DOHH2 (cell line): ENCODE results near the gene EMID1.

Experiments
- H3F3A ChIP-seq: fragments of 200-600 bp; sonication (generic), shearing (Covaris generic); 2 replicates; pipeline ENCODE4 v1.6.0; 2016; ENCODE audit warnings: antibody characterized with exemption, mild to moderate bottlenecking; ENCODE audit not compliant: control insufficient read depth, insufficient read depth
- H3K27ac ChIP-seq: fragments of 200-600 bp; sonication (generic); 2 replicates; pipeline ENCODE4 v1.5.1; 2014; ENCODE audit warnings: low read depth, mild to moderate bottlenecking, low read length, moderate library complexity
- H3K27me3 ChIP-seq: fragments of 200-600 bp; sonication (generic); 2 replicates; pipeline ENCODE4 v1.6.1; 2014; ENCODE audit warnings: mild to moderate bottlenecking, low read length, mixed read lengths; ENCODE audit not compliant: control insufficient read depth
- H3K36me3 ChIP-seq: fragments of 200-600 bp; sonication (generic); 2 replicates; pipeline ENCODE4 v1.6.1; 2014; ENCODE audit warnings: mild to moderate bottlenecking, low read length, moderate library complexity, mixed read lengths; ENCODE audit not compliant: control insufficient read depth
- H3K4me1 ChIP-seq: fragments of 200-600 bp; sonication (generic); 2 replicates; pipeline ENCODE4 v1.6.1; 2014; ENCODE audit warnings: mild to moderate bottlenecking, low read length, mixed read lengths; ENCODE audit not compliant: control insufficient read depth
- H3K4me2 ChIP-seq: fragments of 200-600 bp; sonication (generic); 2 replicates; pipeline ENCODE4 v1.6.0; 2014; ENCODE audit warnings: mild to moderate bottlenecking, low read length, moderate library complexity
- H3K4me3 ChIP-seq: fragments of 200-600 bp; sonication (generic); 2 replicates; pipeline ENCODE4 v1.5.1; 2014; ENCODE audit warnings: mild to moderate bottlenecking, low read length, mixed read lengths
- H3K79me2 ChIP-seq: fragments of 200-600 bp; sonication (generic); 2 replicates; pipeline ENCODE4 v1.6.1; 2014; ENCODE audit warnings: mild to moderate bottlenecking, low read length, mixed read lengths; ENCODE audit not compliant: control insufficient read depth
- H3K9me2 ChIP-seq: fragments of 200-600 bp; sonication (generic); replicated peaks from 2 replicates; pipeline ENCODE4 v1.6.1; 2014; ENCODE audit warnings: mild to moderate bottlenecking, low read length, mixed read lengths; ENCODE audit not compliant: control insufficient read depth
- H3K9me3 ChIP-seq: fragments of 200-600 bp; sonication (generic); 2 replicates; pipeline ENCODE4 v1.6.1; 2014; ENCODE audit warnings: antibody characterized with exemption, low read length, mixed read lengths; ENCODE audit not compliant: control insufficient read depth, insufficient read depth
- H4K20me1 ChIP-seq: fragments of 200-600 bp; sonication (generic); 2 replicates; pipeline ENCODE4 v1.6.0; 2014; ENCODE audit warnings: low read depth, mild to moderate bottlenecking, antibody characterized with exemption, low read length, moderate library complexity; ENCODE audit not compliant: control insufficient read depth, insufficient read depth
- CTCF ChIP-seq: fragments of 200-600 bp; sonication (generic); IDR thresholded peaks from one replicate; pipeline ENCODE4 v1.5.1; 2014; ENCODE audit warnings: antibody characterized with exemption, mild to moderate bottlenecking, low read depth, low read length; ENCODE audit not compliant: poor library complexity, severe bottlenecking
- EZH2phosphoT487 ChIP-seq: fragments of 200-600 bp; sonication (generic); IDR thresholded peaks from 2 replicates; pipeline ENCODE4 v1.6.1; 2017; ENCODE audit warnings: borderline replicate concordance, mild to moderate bottlenecking, antibody characterized with exemption, low read length, moderate library complexity, mixed read lengths

Gene EMID1

GRCh38 chr22:29266564-29267461, 61.1 kb downstream of the EMID1 start:
- H3K79me2 ChIP-seq, result peaks cover 62% of the 10 kb centered on the region
- H3K36me3 ChIP-seq, result peaks cover 73% of the 10 kb centered on the region
- no peaks in the 10 kb centered on the region for H3F3A ChIP-seq
- no peaks in the 10 kb centered on the region for H3K9me3 ChIP-seq
- no peaks in the 10 kb centered on the region for H3K27me3 ChIP-seq
- peak overlapping the region; percentile 93 for H3K4me3 ChIP-seq
- peaks cover 29% of the 10 kb centered on the region for H4K20me1 ChIP-seq
- H3K9me2 ChIP-seq, result no peaks in the 10 kb centered on the region
- H3K4me2 ChIP-seq, result peak overlapping the region; percentile 98
- peaks cover 32% of the 10 kb centered on the region for H3K4me1 ChIP-seq
- peak overlapping the region; percentile 84 for H3K27ac ChIP-seq
- TF ChIP-seq CTCF (no peak), EZH2phosphoT487 (no peak)

GRCh38 chr22:29267462-29267857, 61.8 kb downstream of the EMID1 start:
- Histone ChIP-seq H3K9me2 (no peaks in the 10 kb centered on the region), H3K9me3 (no peaks in the 10 kb centered on the region), H3K36me3 (peaks cover 80% of the 10 kb centered on the region), H3K4me3 (peak overlapping the region; percentile 93), H3K4me1 (peaks cover 35% of the 10 kb centered on the region), H3K79me2 (peaks cover 68% of the 10 kb centered on the region), H3K27ac (peak overlapping the region; percentile 84), H3K27me3 (no peaks in the 10 kb centered on the region), H3F3A (no peaks in the 10 kb centered on the region), H3K4me2 (peak overlapping the region; percentile 98), H4K20me1 (peaks cover 35% of the 10 kb centered on the region)
- TF ChIP-seq CTCF (no peak), EZH2phosphoT487 (no peak)

- H3K36me3 ChIP-seq, result peaks cover 85% of the 10 kb centered on the region
- H3K4me2 ChIP-seq, result peak within 1 kb of the TSS; percentile 98
- H4K20me1 ChIP-seq, result peaks cover 41% of the 10 kb centered on the region
- H3K9me3 ChIP-seq, result no peaks in the 10 kb centered on the region
- peaks cover 73% of the 10 kb centered on the region for H3K79me2 ChIP-seq
- peaks cover 37% of the 10 kb centered on the region for H3K4me1 ChIP-seq
- H3F3A ChIP-seq, result 0 out of 2 replicates have a peak, but pooled peaks cover 1% of the 10 kb centered on the region
- H3K4me3 ChIP-seq, result peak within 1 kb of the TSS; percentile 93
- no peaks in the 10 kb centered on the region for H3K27me3 ChIP-seq
- H3K9me2 ChIP-seq, result no peaks in the 10 kb centered on the region
- H3K27ac ChIP-seq, result peak within 1 kb of the TSS; percentile 84
- TF ChIP-seq CTCF (no peak), EZH2phosphoT487 (no peak)
Measured at GRCh38 chr22:29267858-29268510, 62.3 kb downstream of the EMID1 start, which contains the start of the genes EWSR1 and RHBDD3. Gene EWSR1 (plus strand): TSS chr22:29268268. CDS start chr22:29268337, 69 bp downstream. Gene RHBDD3 (minus strand): TSS chr22:29267981. CDS start chr22:29265626, 2,355 bp downstream.
